A549 (cell line): ENCODE data around the gene KCNE3. TPM values are rescaled to one million over a fixed set of nuclear protein-coding genes. Genes with fewer than 3 reads are reported as not detected.

ENCODE experiments used
- ATAC-seq, 2 experiments: fragments of 200-7000 bp in 1 of 2; fragments of >200 bp in 1 of 2; cut with Nextera tagmentation in 1 of 2; cut with Tn5 transposase in 1 of 2; 3 replicates each; pipeline versions ENCODE4 v1.8.0 to v1.9.1; 2018 to 2020; ENCODE audit warnings: mild to moderate bottlenecking in 1 of 2, moderate library complexity in 1 of 2
- CTCF ChIA-PET: fragments of 300-600 bp; sonication (Branson Sonifier 250); formaldehyde crosslinking; extraction: SDS; loops from one replicate; lab custom pipeline; 2021; ENCODE audit warnings: antibody characterized with exemption, inconsistent platforms; lab: Yijun Ruan, JAX
- POLR2A ChIA-PET: fragments of 350-600 bp; formaldehyde crosslinking; extraction: SDS; loops from one replicate; lab custom pipeline; 2021; ENCODE audit warnings: antibody characterized with exemption, inconsistent platforms; lab: Yijun Ruan, JAX
- DNase-seq, 2 experiments: peaks; one replicate each; pipeline versions ENCODE4 v3.0.0 to v3.0.0-alpha.2; 2011 to 2016; ENCODE audit warnings: low read depth in 1 of 2, low spot score in 1 of 2
- FAIRE-seq: peaks from 2 replicates; lab custom pipeline; 2011; peaks lifted over from hg19 to GRCh38; lab: Jason Lieb, UNC
- H3K27ac ChIP-seq, 2 experiments: fragments of >200 bp; sonication (Bioruptor Twin); formaldehyde crosslinking; 3 replicates each; pipeline ENCODE4 v1.5.1; 2016 to 2017
- H3K4me1 ChIP-seq: fragments of >200 bp; sonication (Bioruptor Twin); formaldehyde crosslinking; 3 replicates; pipeline ENCODE4 v1.6.1; 2016
- H3K4me2 ChIP-seq: fragments of >200 bp; sonication (Bioruptor Twin); formaldehyde crosslinking; 3 replicates; pipeline ENCODE4 v1.6.1; 2016
- H3K4me3 ChIP-seq: fragments of >200 bp; sonication (Bioruptor Twin); formaldehyde crosslinking; 3 replicates; pipeline ENCODE4 v1.5.1; 2016
- H3K9me3 ChIP-seq: fragments of >200 bp; sonication (Bioruptor Twin); formaldehyde crosslinking; 3 replicates; pipeline ENCODE4 v1.6.1; 2016
- BHLHE40 ChIP-seq: IDR thresholded peaks from 2 replicates; pipeline ENCODE4 v1.6.1; 2012; ENCODE audit warnings: low read depth, low read length, inconsistent platforms
- CHD2 ChIP-seq: fragments of 150-350 bp; IDR thresholded peaks from 2 replicates; pipeline ENCODE4 v1.6.1; 2014; ENCODE audit warnings: low read length; ENCODE audit not compliant: partially characterized antibody
- CHD4 ChIP-seq: fragments of 200-600 bp; sonication (generic); IDR thresholded peaks from 2 replicates; pipeline ENCODE4 v1.6.1; 2016; ENCODE audit warnings: antibody characterized with exemption, mild to moderate bottlenecking, borderline replicate concordance
- EP300 ChIP-seq, 2 experiments: fragments of >200 bp; sonication (Bioruptor Twin); formaldehyde crosslinking; IDR thresholded peaks; 2 replicates in 1 of 2; 3 replicates in 1 of 2; pipeline ENCODE4 v1.6.1; 2016 to 2017
- ESRRA ChIP-seq: fragments of 150-350 bp; IDR thresholded peaks from 2 replicates; pipeline ENCODE4 v1.6.1; 2014; ENCODE audit warnings: mild to moderate bottlenecking, low read length, borderline replicate concordance
- FOXS1 ChIP-seq: fragments of 250-450 bp; sonication (Bioruptor Pico); IDR thresholded peaks from 2 replicates; pipeline ENCODE4 v1.5.0; 2020; ENCODE audit warnings: mild to moderate bottlenecking, moderate library complexity
- GATA3 ChIP-seq: IDR thresholded peaks from 2 replicates; pipeline ENCODE4 v1.6.1; 2012; ENCODE audit warnings: borderline replicate concordance
- KDM1A ChIP-seq: fragments of 200-600 bp; sonication (generic); IDR thresholded peaks from 2 replicates; pipeline ENCODE4 v1.6.1; 2016; ENCODE audit warnings: low read depth, mild to moderate bottlenecking
- MAFK ChIP-seq: fragments of 450-650 bp; IDR thresholded peaks from 2 replicates; pipeline ENCODE4 v1.6.1; 2014; ENCODE audit not compliant: partially characterized antibody
- NFE2L2 ChIP-seq: fragments of 150-350 bp; conservative IDR thresholded peaks from 2 replicates; pipeline ENCODE4 v1.6.1; 2014; ENCODE audit warnings: low read length
- NR3C1 ChIP-seq: fragments of >200 bp; sonication (Bioruptor Twin); formaldehyde crosslinking; IDR thresholded peaks from 3 replicates; pipeline ENCODE4 v1.6.1; 2017
- PHF8 ChIP-seq: fragments of 200-600 bp; sonication (generic); IDR thresholded peaks from 2 replicates; pipeline ENCODE4 v1.6.1; 2016; ENCODE audit warnings: low read depth, mild to moderate bottlenecking, antibody characterized with exemption, moderate library complexity, borderline replicate concordance
- RARB ChIP-seq: fragments of 250-450 bp; sonication (Bioruptor Pico); IDR thresholded peaks from 2 replicates; pipeline ENCODE4 v1.8.0; 2021; ENCODE audit warnings: mild to moderate bottlenecking, moderate library complexity
- RCOR1 ChIP-seq: fragments of 150-350 bp; IDR thresholded peaks from 2 replicates; pipeline ENCODE4 v1.6.1; 2014; ENCODE audit warnings: antibody characterized with exemption, low read length, low read depth
- RFX5 ChIP-seq: fragments of 450-650 bp; IDR thresholded peaks from 2 replicates; pipeline ENCODE4 v1.7.1; 2014; ENCODE audit warnings: antibody characterized with exemption, mild to moderate bottlenecking, moderate library complexity
- RNF2 ChIP-seq: fragments of 200-600 bp; sonication (generic); IDR thresholded peaks from 2 replicates; pipeline ENCODE4 v1.6.1; 2016; ENCODE audit warnings: low read depth, mild to moderate bottlenecking, antibody characterized with exemption, moderate library complexity, borderline replicate concordance
- SMC3 ChIP-seq: fragments of >200 bp; sonication (Bioruptor Twin); formaldehyde crosslinking; IDR thresholded peaks from 3 replicates; pipeline ENCODE4 v1.6.1; 2018; ENCODE audit warnings: inconsistent platforms
- SREBF2 ChIP-seq: fragments of 450-650 bp; IDR thresholded peaks from 2 replicates; pipeline ENCODE4 v1.6.1; 2014; ENCODE audit warnings: mild to moderate bottlenecking, moderate library complexity
- TFCP2L1 ChIP-seq: fragments of 250-450 bp; sonication (Bioruptor Pico); IDR thresholded peaks from 2 replicates; pipeline ENCODE4 v1.5.0; 2021; ENCODE audit warnings: mild to moderate bottlenecking
- ZC3H11A ChIP-seq: fragments of 450-650 bp; IDR thresholded peaks from 2 replicates; pipeline ENCODE4 v1.6.1; 2014; ENCODE audit warnings: antibody characterized with exemption, mild to moderate bottlenecking
- ZFP36 ChIP-seq: fragments of 450-650 bp; IDR thresholded peaks from 2 replicates; pipeline ENCODE4 v1.6.1; 2014; ENCODE audit warnings: borderline replicate concordance; ENCODE audit not compliant: partially characterized antibody
- WGBS: methylation state at CpG from one replicate; pipeline ENCODE4 v1.1.6; 2017; ENCODE audit errors: missing lambda C conversion rate; 5-methylcytosine and 5-hydroxymethylcytosine counted together
- polyA plus RNA-seq, 4 experiments: library from polyadenylated mRNA; depleted of rRNA in 3 of 4; stranded (reverse); fragments of >200 nt; fragmentation: RNase III in 1 of 4; extraction: RNeasy Plus Mini Kit Qiagen cat#74134 plus additional on column Dnase treatment in 1 of 4; gene quantifications; 2 replicates in 3 of 4; 3 replicates in 1 of 4; pipeline ENCODE4 v1.2.3, GENCODE V29; 2011 to 2017
- TF ChIP-seq, protein P1 (sequence below): IDR thresholded peaks from 2 replicates; pipeline ENCODE4 v1.6.1; 2012
- TF ChIP-seq, protein P2 (sequence below): fragments of 250-450 bp; sonication (Bioruptor Pico); IDR thresholded peaks from 2 replicates; pipeline ENCODE4 v1.5.0; 2021; ENCODE audit warnings: mild to moderate bottlenecking, moderate library complexity, borderline replicate concordance
- TF ChIP-seq, protein P3 (sequence below): fragments of >200 bp; sonication (Bioruptor Twin); formaldehyde crosslinking; IDR thresholded peaks from 3 replicates; pipeline ENCODE4 v1.6.1; 2016
- TF ChIP-seq, protein P4 (sequence below): fragments of 450-650 bp; IDR thresholded peaks from 2 replicates; pipeline ENCODE4 v1.6.1; 2014; ENCODE audit warnings: antibody characterized with exemption
- TF ChIP-seq, protein P5 (sequence below): IDR thresholded peaks from 2 replicates; pipeline ENCODE4 v1.6.1; 2012
- TF ChIP-seq, protein P6 (sequence below): IDR thresholded peaks from 2 replicates; pipeline ENCODE4 v1.6.1; 2012; ENCODE audit warnings: low read depth, borderline replicate concordance

KCNE3 gene
- polyA plus RNA-seq, 2 of the 4 experiments (the other 2 are of a cell fraction), result 0.23 to 0.56 TPM

DNA sequence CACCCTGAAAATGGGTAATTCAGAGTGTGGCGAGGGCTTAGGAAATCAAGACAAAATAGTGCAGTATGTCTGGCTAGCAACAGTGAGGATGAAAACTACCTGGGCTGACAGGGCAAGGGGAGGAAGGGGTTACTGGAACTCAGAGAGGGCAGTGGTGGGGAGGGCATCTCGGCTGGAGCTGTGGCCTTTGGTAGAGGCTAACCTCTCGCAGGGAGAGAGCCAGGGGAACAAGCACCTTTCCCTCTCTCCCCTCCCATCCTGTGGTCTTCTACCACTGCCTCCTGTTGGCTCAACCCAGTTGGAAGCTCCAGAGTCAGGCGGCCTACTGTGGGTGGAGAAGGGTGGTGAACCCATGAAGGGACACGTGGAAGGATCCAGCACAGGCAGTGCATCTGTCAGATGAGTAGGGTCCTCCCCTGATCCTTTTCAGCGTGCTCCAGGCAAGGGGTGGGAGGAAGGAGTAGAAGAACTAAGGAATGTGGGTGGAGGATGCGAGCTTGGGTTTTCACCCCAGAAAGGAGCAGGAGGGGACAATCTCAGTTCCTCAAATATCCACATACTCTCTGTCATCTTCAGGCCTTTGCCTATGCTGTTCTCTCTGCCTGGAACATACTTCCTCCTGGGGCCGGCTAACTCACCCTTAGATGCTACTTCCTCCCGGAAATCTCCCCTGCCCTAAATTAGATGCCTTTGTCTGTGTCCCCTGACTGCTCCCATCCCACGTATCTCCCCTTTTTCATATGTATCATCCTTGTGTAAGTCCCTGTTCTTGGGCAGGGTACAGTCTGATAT, 6.2 kb upstream of the KCNE3 start (continued):
- TF ChIP-seq, protein P1, sequence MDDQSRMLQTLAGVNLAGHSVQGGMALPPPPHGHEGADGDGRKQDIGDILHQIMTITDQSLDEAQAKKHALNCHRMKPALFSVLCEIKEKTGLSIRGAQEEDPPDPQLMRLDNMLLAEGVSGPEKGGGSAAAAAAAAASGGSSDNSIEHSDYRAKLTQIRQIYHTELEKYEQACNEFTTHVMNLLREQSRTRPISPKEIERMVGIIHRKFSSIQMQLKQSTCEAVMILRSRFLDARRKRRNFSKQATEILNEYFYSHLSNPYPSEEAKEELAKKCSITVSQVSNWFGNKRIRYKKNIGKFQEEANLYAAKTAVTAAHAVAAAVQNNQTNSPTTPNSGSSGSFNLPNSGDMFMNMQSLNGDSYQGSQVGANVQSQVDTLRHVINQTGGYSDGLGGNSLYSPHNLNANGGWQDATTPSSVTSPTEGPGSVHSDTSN, result no peak
- TF ChIP-seq TFCP2L1, result no peak
- no peak for TF ChIP-seq EP300 (IDR thresholded peaks at IDR 0.05)
- TF ChIP-seq, protein P2, sequence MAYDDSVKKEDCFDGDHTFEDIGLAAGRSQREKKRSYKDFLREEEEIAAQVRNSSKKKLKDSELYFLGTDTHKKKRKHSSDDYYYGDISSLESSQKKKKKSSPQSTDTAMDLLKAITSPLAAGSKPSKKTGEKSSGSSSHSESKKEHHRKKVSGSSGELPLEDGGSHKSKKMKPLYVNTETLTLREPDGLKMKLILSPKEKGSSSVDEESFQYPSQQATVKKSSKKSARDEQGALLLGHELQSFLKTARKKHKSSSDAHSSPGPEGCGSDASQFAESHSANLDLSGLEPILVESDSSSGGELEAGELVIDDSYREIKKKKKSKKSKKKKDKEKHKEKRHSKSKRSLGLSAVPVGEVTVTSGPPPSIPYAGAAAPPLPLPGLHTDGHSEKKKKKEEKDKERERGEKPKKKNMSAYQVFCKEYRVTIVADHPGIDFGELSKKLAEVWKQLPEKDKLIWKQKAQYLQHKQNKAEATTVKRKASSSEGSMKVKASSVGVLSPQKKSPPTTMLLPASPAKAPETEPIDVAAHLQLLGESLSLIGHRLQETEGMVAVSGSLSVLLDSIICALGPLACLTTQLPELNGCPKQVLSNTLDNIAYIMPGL (CRISPR knock-in tag), result no peak

DNA sequence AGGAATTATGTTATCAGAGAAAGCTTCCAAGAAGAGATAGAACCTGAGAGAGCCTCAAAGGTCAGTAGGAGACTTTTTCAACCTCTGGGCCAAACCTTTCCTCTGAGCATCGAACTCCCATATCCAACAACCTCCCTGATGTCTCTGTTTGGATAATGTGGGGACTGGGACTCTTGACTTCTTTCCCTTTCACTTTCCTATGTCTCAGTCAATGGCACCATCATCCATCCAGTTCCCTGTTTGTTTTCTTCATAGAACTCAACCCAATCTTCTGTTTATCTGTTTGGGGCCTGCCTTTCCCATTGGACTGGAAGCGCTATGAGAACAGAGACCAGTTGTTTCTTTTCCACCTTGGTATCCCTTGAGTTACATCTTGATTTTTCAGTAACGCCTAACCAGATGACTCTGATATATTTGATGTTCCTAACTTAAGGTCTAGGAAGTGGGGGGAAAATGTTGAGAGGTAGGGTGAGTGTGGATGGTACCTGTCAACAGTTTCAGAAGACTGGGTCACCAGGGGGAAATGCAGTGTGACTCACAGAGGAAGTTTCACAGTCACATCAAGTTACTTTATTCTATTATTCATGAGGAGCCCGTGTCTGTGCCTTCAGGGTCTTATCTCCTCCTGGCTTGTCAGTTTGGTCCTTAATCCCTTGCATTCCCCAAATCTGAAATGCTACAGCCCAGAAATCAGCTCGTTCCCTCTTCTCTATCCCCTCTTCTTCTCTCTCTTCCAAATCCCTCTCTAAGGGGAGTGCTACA, 4.5 kb upstream of the KCNE3 start:
- TF ChIP-seq ESRRA (no peak), SMC3 (no peak), ZFP36 (no peak), RCOR1 (no peak), RNF2 (no peak), CHD4 (no peak), NFE2L2 (no peak)
- TF ChIP-seq, protein P3, sequence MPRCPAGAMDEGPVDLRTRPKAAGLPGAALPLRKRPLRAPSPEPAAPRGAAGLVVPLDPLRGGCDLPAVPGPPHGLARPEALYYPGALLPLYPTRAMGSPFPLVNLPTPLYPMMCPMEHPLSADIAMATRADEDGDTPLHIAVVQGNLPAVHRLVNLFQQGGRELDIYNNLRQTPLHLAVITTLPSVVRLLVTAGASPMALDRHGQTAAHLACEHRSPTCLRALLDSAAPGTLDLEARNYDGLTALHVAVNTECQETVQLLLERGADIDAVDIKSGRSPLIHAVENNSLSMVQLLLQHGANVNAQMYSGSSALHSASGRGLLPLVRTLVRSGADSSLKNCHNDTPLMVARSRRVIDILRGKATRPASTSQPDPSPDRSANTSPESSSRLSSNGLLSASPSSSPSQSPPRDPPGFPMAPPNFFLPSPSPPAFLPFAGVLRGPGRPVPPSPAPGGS, result no peak
- TF ChIP-seq, protein P4, sequence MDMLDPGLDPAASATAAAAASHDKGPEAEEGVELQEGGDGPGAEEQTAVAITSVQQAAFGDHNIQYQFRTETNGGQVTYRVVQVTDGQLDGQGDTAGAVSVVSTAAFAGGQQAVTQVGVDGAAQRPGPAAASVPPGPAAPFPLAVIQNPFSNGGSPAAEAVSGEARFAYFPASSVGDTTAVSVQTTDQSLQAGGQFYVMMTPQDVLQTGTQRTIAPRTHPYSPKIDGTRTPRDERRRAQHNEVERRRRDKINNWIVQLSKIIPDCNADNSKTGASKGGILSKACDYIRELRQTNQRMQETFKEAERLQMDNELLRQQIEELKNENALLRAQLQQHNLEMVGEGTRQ, result no peak
- ChIA-PET CTCF (interaction anchor here (1.3 to 2.5 kb wide), 4 partner anchors 13 to 22 kb away, joined by 3 to 11 read pairs (median 6); partner anchors contain the start of gene LIPT2), POLR2A (interaction anchor here (1.3 kb wide), 1 partner anchor 22 kb away, joined by 3 read pairs; the partner anchor contains the start of gene LIPT2)
- DNase-seq, result no peak
- no peaks in the 10 kb centered on the region for H3K9me3 ChIP-seq
- 45% methylated on average over 5 of the region's 5 CpGs for WGBS
- H3K4me1 ChIP-seq, result no peaks in the 10 kb centered on the region
- H3K4me3 ChIP-seq, result no peak overlapping the region
- no peak overlapping the region for H3K27ac ChIP-seq
- ATAC-seq, result no peak
- no peak overlapping the region for H3K4me2 ChIP-seq
- no peak for FAIRE-seq

DNA sequence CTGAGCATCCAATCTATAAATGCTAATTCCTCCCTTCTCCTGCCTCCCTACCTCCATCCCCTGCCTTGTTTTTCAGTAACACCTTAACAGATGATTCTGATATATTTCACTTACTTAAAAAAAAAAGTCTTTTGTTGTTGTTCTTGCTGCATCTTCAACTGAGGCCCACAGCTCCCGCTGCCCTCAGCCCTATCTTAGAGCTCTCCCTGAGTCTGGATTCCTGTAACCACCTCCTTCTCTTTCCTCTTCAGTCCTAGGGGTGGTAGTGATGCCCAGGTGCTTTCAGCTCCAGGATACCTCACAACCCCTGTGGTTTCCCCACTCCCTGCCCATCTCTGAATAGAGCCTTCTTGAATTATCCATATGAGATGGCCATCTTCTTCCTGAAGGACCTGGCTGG, 3.7 kb upstream of the KCNE3 start:
- H3K4me1 ChIP-seq, result no peaks in the 10 kb centered on the region
- 80% methylated on average over 1 of the region's 1 CpG for WGBS
- no peak overlapping the region for H3K27ac ChIP-seq
- DNase-seq (no peak), FAIRE-seq (no peak), ATAC-seq (no peak)
- no peak overlapping the region for H3K4me2 ChIP-seq
- ChIA-PET POLR2A (interaction anchor here (1.3 kb wide), 1 partner anchor 23 kb away, joined by 3 read pairs; the partner anchor contains the start of gene LIPT2), CTCF (interaction anchor here (0.7 to 2.5 kb wide), 7 partner anchors 13 to 495 kb away, joined by 3 to 11 read pairs (median 5); partner anchors contain the start of gene LIPT2)
- no peak overlapping the region for H3K4me3 ChIP-seq
- no peaks in the 10 kb centered on the region for H3K9me3 ChIP-seq
- TF ChIP-seq GATA3 (no peak), KDM1A (no peak), RFX5 (no peak), TFCP2L1 (no peak), NR3C1 (no peak), ZC3H11A (no peak), RARB (CRISPR knock-in tag) (no peak), CHD2 (no peak), MAFK (no peak), PHF8 (no peak), BHLHE40 (no peak), SREBF2 (no peak), FOXS1 (CRISPR knock-in tag) (no peak)
- TF ChIP-seq, protein P5, sequence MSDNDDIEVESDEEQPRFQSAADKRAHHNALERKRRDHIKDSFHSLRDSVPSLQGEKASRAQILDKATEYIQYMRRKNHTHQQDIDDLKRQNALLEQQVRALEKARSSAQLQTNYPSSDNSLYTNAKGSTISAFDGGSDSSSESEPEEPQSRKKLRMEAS, result no peak
- TF ChIP-seq, protein P3, result no peak
- TF ChIP-seq, protein P6, sequence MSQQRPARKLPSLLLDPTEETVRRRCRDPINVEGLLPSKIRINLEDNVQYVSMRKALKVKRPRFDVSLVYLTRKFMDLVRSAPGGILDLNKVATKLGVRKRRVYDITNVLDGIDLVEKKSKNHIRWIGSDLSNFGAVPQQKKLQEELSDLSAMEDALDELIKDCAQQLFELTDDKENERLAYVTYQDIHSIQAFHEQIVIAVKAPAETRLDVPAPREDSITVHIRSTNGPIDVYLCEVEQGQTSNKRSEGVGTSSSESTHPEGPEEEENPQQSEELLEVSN, result no peak
